Tongue (tissue), 1 donor: ENCODE measurements around the gene OR10G2. TPM values are rescaled to one million over a fixed set of nuclear protein-coding genes. Genes with fewer than 3 reads are reported as not detected.

Experiments
- total RNA-seq: library from RNA; depleted of rRNA; stranded (reverse); fragments of >200 nt; gene quantifications from one replicate; pipeline ENCODE4 v1.2.3, GENCODE V29; 2014

Gene OR10G2
- total RNA-seq, 1 donor from 2014 or later: not detected

Other genes starting within 250 kb of the OR10G2 start
- gene CHD8, start 178.8 kb downstream of the OR10G2 start, total RNA-seq: 48.0 TPM
- gene RAB2B, start 158.0 kb downstream of the OR10G2 start, total RNA-seq: 17.8 TPM
- 38.2 TPM for gene TOX4, start 157.7 kb downstream of the OR10G2 start, total RNA-seq
- gene METTL3, start 123.6 kb downstream of the OR10G2 start, total RNA-seq: 61.1 TPM
- 9.0 TPM for gene SALL2, start 108.6 kb downstream of the OR10G2 start, total RNA-seq
- not detected for gene OR10G3, start 54.9 kb downstream of the OR10G2 start, total RNA-seq
- gene OR4E2, start 18.9 kb upstream of the OR10G2 start, total RNA-seq: not detected
- gene OR4E1, start 38.9 kb upstream of the OR10G2 start, total RNA-seq: not detected